Measurements from ENCODE around the gene STXBP4.

GRCh38 chr17:54992797-54993639 is 24.5 kb downstream of the STXBP4 start:
- TF ChIP-seq CTCF (optimal IDR thresholded peaks at IDR 0.05 in 1 of 3, IDR thresholded peaks at IDR 0.05 in 1 of 3, conservative IDR thresholded peaks at IDR 0.05 in 1 of 3; ENCODE audit: extremely low read depth in 1 of 3, insufficient read depth in 2 of 3, low read length in 3 of 3) (peak in 2 of 3 experiments; percentile 17 to 50), EZH2 (IDR thresholded peaks at IDR 0.05; ENCODE audit: low read length) (no peak)
